HG02943 (cell line): ENCODE data around the gene KNG1.

Experiments
- ATAC-seq: cut with Tn5 transposase; IDR thresholded peaks from one replicate; pipeline ENCODE4 v1.9.1; 2021; ENCODE audit warnings: mild to moderate bottlenecking, low read depth, moderate library complexity; ENCODE audit not compliant: unreplicated experiment

The KNG1 gene

DNA sequence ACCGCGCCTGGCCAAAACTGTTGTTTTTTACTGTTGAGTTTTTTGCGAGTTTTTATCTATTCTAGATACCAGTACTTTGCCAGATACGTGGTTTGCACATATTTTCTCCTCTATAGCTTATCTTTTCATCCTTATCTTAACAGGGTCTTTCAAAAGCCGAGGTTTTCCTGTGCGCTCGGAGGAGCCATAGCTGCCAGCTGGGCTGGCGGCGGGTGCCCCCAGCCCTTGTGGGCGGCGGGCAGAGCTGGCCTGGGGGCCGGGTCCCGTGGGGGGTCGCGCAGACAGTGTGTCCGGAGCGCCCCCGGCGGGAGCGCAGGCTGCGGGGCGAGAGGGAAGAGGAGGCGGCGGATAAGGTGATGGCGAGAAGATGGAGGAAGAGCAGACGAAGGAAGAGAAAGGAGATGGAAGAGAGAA lies 55.1 kb downstream of the KNG1 start:
- peak; percentile 21 for ATAC-seq

DNA sequence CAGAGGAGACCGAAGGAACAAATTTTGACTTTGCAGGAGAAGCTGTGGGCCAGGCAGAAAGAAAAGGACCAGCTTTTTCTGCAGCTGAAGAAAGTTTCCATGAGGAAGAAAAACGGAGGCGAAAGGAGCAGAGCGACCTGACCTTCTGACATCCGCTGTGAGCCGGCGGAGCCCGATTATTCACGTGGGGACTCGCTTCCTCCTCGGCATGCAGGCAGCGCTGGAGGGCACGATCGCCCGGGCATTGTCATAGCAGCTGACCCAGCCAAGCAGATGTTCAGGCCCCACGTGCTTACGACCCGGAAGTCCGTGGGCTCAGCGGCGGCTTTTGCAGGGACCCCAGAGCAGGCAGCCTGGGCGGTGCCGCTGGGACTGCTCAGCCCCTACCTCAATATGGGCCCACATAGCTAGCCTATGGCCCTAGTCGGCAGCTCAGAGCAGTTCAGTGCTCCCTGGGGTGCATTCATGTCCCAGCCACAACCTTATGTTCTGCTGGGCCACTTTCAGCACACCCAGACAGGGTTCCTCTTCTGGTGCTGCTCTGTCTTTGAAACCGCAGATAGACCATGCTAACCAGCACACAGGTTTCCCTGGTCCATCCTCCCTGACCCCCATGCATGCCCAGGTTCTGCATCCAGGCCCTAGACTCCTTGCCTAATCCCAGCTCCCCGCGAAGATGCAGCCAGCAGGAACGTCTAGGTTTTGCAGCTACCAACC lies 55.7 kb downstream of the KNG1 start:
- ATAC-seq, result peak; percentile 88

DNA sequence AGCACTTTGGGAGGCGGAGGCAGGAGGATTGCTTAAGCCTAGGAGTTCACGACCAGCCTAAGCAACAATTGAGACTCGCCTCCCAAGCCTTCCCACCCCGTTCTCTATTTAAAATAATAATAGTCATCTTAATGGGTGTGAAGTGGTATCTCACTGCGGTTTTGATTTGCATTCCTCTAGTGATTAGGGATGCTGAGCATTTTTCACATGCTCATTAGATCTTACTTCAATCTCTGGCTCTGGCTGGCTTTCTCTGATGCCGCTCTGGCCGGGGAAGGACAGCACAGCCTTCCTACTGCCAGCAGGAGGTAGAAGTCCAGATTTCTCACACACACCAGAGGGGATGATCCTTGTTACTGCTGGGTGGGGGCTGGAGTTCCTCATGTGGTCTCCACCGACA lies 58.8 kb downstream of the KNG1 start:
- ATAC-seq, result no peak

DNA sequence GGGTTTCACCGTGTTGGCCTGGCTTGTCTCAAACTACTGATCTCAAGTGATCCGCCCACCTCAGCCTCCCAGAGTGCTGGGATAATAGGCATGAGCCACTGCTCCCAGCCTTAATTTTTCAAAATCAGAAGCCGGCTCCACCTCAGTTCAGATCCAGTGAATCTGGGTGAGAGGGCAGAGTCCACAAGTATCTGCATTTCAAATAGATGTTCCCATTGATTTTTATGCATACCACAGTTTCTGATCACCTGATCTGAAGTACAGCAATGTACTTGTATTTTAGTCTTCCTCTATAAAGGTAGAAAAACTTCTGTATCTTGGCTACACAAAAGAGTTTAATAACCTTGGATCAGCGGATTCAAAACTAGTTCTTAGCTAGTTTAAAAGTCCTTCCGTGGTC lies 62.0 kb downstream of the KNG1 start:
- no peak for ATAC-seq

DNA sequence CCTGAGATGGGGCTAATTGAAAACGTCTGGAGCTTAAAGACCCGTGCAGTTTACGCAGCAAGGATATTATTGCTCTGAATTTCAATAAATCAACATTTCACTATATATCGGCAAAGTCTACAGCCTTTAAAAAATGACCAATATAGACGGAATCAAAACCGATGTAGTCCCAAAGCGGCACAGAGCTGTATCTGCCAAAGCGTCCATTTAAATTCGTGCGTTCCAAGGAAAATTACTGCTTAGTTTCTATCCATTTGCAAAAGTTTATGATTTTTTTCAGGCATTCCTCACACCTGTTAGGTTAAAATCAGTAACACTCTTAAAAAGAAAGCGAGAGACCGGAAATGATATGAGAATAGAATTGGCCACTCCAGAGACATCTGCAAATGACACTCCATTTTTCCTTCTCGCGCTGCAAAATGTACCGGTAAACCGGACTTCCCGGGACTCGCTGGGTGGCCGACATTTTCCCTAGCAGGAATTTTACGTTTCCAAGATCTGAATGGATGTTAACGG lies 65.4 kb downstream of the KNG1 start:
- ATAC-seq, result peak; percentile 9

DNA sequence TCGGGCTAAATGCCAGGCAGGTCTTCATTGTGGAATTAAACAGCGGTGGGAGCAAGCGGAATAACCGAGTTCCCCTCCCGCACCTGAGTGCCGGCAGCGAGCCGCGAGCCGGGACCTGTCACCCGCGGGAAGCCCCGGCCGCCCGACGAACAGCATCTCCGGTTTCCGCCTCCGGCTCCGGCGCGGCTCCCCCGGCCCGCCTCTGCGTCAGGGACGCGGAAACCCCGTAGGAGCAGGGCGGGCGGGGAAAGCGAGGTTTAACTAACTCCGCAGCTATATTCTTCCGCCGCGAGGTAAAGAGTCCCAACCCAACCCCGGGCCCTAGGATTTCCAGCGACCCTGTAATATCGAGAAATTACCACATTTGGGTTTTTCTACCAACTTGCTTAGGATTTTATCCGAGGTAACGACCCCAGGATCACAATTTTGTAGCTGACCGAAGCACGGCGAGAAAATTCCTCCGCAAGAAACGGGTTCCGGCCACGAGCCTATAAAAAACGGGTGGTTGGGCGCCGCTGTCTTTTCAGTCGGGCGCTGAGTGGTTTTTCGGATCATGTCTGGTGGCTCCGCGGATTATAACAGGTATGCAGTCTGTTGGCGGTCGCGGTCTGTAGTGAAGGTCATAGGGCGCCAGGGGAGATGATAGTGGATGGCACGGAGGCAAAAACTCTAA lies 66.0 kb downstream of the KNG1 start, which contains the start of gene EIF4A2:
Gene EIF4A2 (plus strand): TSS at position 520 of the 673 bp plus-strand sequence. CDS start 34 bp downstream, at position 554.
- peak; percentile 61 for ATAC-seq

DNA sequence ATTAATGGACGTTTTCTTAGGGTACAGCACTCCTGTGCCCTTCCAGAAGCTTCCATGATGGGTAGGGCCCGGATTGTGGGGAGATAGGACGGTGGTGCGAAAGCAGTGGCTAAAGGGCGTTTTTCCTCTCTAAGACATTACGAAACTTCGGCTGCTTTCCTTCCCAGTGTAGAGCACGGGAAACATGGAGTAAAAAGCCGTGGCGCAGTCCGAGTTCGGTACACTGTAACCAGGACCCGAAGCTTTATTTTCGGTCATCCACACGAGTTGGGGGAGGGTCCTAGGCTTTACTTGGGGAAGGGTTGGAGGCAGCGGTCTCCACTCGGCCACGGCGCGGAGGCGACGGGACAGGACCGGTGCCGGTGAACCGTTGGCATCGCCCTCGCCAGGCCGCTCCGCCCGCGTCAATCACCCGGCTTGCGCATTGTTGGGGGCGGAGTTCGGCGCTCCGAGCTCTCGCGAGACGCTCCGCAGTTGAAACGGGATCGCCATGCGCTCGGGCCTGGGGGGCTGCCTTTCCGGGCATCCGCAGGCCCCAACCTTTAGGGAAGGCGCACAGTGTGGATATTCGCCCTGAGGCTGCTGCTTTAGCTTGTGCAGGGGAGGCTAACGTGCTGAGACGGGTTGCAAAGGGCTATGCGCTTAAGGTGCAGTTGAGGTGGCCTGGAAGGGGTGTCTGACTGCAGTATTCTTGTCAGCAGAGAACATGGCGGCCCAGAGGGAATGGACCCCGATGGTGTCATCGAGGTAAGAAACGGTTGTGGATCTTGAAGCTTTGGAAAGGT lies 66.8 kb downstream of the KNG1 start:
- peak; percentile 56 for ATAC-seq

DNA sequence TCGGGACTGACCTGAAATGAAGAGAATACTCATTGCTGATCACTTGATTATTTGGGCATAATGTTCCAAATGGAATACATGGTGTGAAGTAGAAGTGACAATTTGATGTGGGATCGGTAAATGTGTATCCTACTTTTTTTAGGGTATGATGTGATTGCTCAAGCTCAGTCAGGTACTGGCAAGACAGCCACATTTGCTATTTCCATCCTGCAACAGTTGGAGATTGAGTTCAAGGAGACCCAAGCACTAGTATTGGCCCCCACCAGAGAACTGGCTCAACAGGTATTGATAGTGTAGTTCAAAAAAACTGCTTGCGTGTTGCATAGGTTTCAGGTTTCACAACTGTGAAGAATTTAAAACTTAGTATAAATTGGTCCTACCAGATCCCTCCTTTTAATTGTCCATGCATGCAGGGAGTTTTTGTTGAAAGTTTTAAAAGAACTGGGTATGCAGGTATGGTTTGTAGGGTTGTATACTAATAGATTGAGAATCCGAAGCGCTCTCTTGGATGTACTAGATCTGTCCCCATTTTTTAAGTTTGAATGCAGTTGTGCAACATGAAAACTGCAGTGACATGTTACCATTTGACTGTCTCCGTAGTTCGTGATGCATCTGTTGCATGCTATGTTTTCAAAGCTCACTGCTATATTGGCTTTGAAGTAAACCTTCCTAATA lies 67.8 kb downstream of the KNG1 start:
- ATAC-seq, result no peak

DNA sequence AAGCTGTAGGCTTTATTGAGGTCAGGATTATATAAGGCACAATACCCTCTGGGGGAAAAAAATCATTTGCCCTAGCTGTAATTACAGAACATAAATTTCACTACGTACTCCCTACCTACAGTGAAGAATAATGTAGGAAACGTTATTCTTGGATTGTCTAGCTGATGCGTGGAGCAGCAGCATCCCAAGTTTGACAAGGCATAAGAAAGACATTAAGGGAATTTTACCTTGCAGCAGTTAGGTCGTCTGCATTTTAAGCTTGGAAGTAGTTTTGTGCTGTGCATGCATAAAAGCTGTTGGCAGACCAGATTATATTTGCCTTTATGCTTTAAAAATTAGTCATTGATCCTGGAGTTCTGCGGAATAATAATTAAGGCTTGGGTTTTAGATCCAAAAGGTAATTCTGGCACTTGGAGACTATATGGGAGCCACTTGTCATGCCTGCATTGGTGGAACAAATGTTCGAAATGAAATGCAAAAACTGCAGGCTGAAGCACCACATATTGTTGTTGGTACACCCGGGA lies 68.4 kb downstream of the KNG1 start:
- no peak for ATAC-seq

DNA sequence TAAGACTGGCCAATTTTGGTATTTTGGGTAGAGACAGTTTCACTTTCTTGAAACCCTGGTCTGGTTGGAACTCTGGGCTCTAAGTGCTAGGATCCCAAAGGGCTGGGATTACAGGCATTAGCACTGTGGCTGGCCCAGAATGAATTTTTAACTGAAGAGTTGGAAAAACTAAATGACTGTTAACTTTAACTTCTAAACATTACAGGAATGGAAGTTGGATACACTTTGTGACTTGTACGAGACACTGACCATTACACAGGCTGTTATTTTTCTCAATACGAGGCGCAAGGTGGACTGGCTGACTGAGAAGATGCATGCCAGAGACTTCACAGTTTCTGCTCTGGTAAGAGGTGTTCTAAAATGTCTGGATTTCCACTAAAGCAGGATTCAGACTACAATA lies 69.8 kb downstream of the KNG1 start:
- no peak for ATAC-seq

DNA sequence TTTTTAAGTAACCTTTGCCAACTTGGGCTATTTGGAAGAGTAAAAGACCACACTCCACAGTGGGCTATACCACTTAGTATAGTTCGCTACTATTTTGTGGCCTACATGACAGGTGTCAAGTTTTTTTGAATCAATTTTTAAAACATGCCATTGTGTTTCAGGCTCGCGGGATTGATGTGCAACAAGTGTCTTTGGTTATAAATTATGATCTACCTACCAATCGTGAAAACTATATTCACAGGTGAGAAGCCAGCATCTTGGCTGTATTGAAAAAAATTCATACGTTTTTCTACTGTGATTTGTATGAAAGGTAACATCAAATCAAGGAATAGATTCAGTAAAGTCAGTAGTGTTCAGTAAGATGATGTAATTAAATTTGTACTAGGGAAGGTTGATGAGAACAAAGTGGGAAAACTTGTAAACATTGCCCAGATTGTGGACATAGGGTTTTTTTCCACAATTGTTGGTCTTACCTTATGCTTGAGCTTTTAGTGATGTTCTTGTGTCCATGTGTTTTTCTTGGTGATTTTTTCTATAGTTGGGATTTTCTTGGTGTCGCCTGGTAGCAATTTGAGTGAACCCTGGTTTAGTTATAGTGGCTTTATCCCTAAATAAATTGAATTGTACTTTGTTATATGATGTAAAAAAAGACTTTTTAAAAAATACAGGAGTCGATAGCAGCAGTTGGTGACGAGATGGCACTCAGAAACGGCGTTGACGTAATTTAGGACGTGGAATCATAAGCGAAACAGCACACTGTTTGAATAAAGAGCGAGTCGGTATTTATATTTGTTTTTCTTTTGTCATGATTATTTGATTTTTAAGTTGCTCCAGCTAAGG lies 70.7 kb downstream of the KNG1 start:
- no peak for ATAC-seq

DNA sequence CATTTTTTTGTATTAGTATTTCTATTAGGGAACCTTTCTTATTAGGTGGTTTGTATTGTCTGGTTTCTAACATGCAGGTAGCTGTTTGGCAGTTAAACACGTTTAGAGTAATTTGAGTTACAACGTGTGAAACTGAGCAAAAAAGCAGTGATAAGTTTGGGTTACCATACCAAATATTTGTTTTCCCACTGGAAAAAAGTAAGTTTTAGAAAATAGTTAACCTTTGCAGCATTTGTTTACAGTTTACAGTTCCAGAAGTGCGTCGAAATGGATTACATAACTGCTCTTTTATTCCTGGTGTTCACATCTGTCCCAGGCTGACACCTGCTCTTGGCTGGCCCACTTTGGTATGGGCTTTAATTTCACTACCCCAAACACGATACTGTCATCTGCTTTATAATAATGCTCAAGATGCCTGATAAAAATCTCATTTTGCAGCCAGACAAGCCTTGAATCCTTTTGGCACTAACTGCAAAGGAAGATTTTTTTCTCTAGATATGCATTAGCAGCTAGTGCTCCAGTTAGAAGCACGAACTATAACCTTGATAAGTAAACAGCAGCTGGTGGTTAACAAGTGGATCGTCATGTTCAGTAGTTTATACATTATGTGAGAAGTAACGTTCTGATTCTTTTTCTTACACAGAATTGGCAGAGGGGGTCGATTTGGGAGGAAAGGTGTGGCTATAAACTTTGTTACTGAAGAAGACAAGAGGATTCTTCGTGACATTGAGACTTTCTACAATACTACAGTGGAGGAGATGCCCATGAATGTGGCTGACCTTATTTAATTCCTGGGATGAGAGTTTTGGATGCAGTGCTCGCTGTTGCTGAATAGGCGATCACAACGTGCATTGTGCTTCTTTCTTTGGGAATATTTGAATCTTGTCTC lies 71.6 kb downstream of the KNG1 start:
- no peak for ATAC-seq

DNA sequence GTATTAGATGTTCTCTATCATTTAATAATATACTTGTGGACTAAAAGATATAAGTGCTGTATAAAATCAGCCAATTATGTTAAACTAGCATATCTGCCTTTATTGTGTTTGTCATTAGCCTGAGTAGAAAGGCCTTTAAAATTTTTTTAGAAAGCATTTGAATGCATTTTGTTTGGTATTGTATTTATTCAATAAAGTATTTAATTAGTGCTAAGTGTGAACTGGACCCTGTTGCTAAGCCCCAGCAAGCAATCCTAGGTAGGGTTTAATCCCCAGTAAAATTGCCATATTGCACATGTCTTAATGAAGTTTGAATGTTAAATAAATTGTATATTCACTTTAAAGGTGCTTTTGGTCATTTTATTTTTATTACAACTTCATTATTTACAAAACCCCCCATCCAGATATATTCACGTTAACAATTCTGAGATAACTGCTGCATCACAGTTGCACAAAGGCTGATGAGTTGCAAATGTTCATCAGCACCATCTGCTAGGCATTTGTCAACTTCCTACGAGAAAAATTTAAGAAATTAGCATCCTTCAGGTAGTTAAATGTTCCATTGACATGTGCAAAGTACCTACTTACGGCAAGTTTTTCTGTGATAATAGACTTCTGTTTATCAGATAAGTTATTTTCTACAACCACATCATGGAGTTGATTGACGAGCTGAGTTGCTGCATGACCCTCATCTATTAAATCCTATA lies 72.5 kb downstream of the KNG1 start:
- no peak for ATAC-seq

DNA sequence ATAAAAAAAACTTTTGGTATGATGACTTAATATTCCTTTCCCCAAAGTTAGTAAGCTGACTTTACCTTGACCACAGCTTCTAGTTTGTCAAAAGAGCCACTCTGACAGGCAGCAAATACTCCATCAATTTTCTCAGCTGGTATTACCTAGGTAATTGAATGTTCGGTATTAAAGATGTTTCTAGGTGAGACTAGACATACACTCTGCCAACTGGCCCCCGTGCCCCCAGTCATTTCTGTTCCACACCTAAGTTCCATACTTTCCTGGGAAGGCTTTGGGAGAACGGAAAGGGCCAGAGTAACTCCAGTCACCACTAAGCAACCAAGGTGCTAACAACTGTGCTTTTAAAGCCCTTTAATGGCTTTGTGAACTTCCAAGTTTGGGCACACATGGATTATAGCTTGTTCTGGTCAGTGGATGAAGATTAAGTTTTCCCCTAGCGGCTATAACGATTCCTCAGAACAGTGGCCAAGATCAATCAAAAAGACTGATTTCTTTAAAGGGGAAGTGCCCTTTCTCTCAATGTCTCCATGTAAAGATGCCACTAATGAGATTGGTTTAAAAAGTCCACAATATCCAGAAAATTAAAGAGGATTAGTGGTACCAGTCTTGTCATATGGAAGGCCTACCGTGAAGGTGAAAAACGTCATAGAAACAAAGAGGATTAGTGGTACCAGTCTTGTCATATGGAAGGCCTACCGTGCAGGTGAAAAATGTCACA lies 73.3 kb downstream of the KNG1 start:
- ATAC-seq, result no peak
